K562 (cell line): ENCODE data around the gene FAM53A. TPM values are rescaled to one million over a fixed set of nuclear protein-coding genes. Genes with fewer than 3 reads are reported as not detected.

Experiments
- CBX8 ChIP-seq: fragments of 200-600 bp; sonication (generic); IDR thresholded peaks from 2 replicates; pipeline ENCODE4 v1.6.1; 2012; ENCODE audit warnings: borderline replicate concordance, mixed run types, low read depth, mild to moderate bottlenecking, moderate library complexity, mixed read lengths, low read length, control low read depth, inconsistent platforms; ENCODE audit not compliant: poor library complexity, severe bottlenecking; ENCODE audit errors: extremely low read depth
- ETV6 ChIP-seq, 3 experiments: fragments of 150-350 bp in 1 of 3; sonication (generic) in 1 of 3; formaldehyde crosslinking in 1 of 3; IDR thresholded peaks; 2 replicates each; pipeline versions ENCODE4 v1.6.1 to v1.8.0; 2014 to 2022; ENCODE audit warnings: borderline replicate concordance in 2 of 3, low read depth in 2 of 3, antibody characterized with exemption in 1 of 3, low read length in 1 of 3, mild to moderate bottlenecking in 1 of 3, missing genetic modification reagents in 1 of 3
- PURB ChIP-seq: sonication (generic); formaldehyde crosslinking; IDR thresholded peaks from 2 replicates; pipeline ENCODE4 v1.9.0; 2021; ENCODE audit warnings: low read depth, mild to moderate bottlenecking, missing genetic modification reagents
- RBM22 ChIP-seq: fragments of 200-400 bp; formaldehyde crosslinking; IDR thresholded peaks from 2 replicates; pipeline ENCODE4 v1.6.1; 2018; ENCODE audit warnings: low read length, low read depth; ENCODE audit not compliant: poor library complexity, severe bottlenecking
- STAT6 ChIP-seq: sonication (generic); formaldehyde crosslinking; IDR thresholded peaks from 2 replicates; pipeline ENCODE4 v1.8.1; 2023; ENCODE audit warnings: mild to moderate bottlenecking, missing genetic modification reagents
- TCF3 ChIP-seq: sonication (generic); formaldehyde crosslinking; IDR thresholded peaks from 2 replicates; pipeline ENCODE4 v1.4.0; 2020; ENCODE audit warnings: mild to moderate bottlenecking, missing genetic modification reagents
- TOE1 ChIP-seq, 2 experiments: fragments of 450-650 bp in 1 of 2; sonication (generic) in 1 of 2; formaldehyde crosslinking in 1 of 2; IDR thresholded peaks; 2 replicates each; pipeline versions ENCODE4 v1.7.1 to v1.8.0; 2016 to 2022; ENCODE audit warnings: borderline replicate concordance in 2 of 2, mild to moderate bottlenecking in 2 of 2, antibody characterized with exemption in 1 of 2, inconsistent platforms in 1 of 2, low read depth in 1 of 2, missing genetic modification reagents in 1 of 2, moderate library complexity in 1 of 2
- ZBTB40 ChIP-seq, 2 experiments: fragments of 450-650 bp in 1 of 2; sonication (generic) in 1 of 2; formaldehyde crosslinking in 1 of 2; IDR thresholded peaks; 2 replicates each; pipeline versions ENCODE4 v1.7.1 to v1.9.0; 2016 to 2022; ENCODE audit warnings: inconsistent platforms in 1 of 2, mild to moderate bottlenecking in 1 of 2, missing genetic modification reagents in 1 of 2
- ZKSCAN8 ChIP-seq: fragments of 200-800 bp; sonication (Bioruptor generic); IDR thresholded peaks from 2 replicates; pipeline ENCODE4 v1.6.1; 2016; ENCODE audit warnings: missing genetic modification characterization, missing compliant biosample characterization
- ZNF668 ChIP-seq: fragments of 250-450 bp; sonication (Bioruptor Pico); IDR thresholded peaks from 2 replicates; pipeline ENCODE4 v1.8.0; 2022; ENCODE audit warnings: mild to moderate bottlenecking, inconsistent platforms
- polyA plus RNA-seq, 8 experiments: library from polyadenylated mRNA; depleted of rRNA in 4 of 8; stranded (reverse) in 5 of 8; unstranded in 3 of 8; fragments of >200 nt; fragmentation: Nextera tagmentation in 2 of 8; fragmentation: Illumina TruSeq in 1 of 8; extraction: Ambion mirVana in 2 of 8; extraction: Trizol in 1 of 8; gene quantifications; 2 replicates each; pipeline versions ENCODE4 v1.2.1 to v1.2.3, GENCODE V29; 2011 to 2014; ENCODE audit warnings: inconsistent platforms in 1 of 8, missing spikeins in 1 of 8
- total RNA-seq, 7 experiments: library from RNA; depleted of rRNA in 6 of 7; stranded (reverse); fragments of >200 nt in 6 of 7; fragmentation: Illumina TruSeq in 2 of 7; extraction: Trizol in 2 of 7; gene quantifications; 2 replicates each; pipeline versions ENCODE4 v1.2.1 to v1.2.3, GENCODE V29; 2011 to 2021; ENCODE audit warnings: low replicate concordance in 1 of 7

FAM53A gene
- total and polyA plus RNA-seq, 9 of the 15 experiments (the other 6 are each of a cell fraction or from before 2014, with no cell fraction given) = 0.53 to 2.7 (median 1.4) TPM; not detected in 2

- TF ChIP-seq STAT6 (no peak), ZKSCAN8 (CRISPR knock-in tag) (no peak), PURB (no peak), RBM22 (peak; percentile 82), ZNF668 (CRISPR knock-in tag) (no peak), CBX8 (no peak), ZBTB40 (IDR thresholded peaks at IDR 0.05) (peak; percentile 46), ZBTB40 (CRISPR knock-in tag; IDR thresholded peaks at IDR 0.05) (no peak), ETV6 (IDR thresholded peaks at IDR 0.05; ENCODE audit: borderline replicate concordance in 1 of 2, low read depth in 2 of 2, low read length in 1 of 2) (no peak), ETV6 (CRISPR knock-in tag; IDR thresholded peaks at IDR 0.05; ENCODE audit: borderline replicate concordance) (peak; percentile 93; the same call in 1 of the 2 replicates), TOE1 (IDR thresholded peaks at IDR 0.05; ENCODE audit: borderline replicate concordance) (no peak), TOE1 (CRISPR knock-in tag; IDR thresholded peaks at IDR 0.05; ENCODE audit: borderline replicate concordance, low read depth) (no peak), TCF3 (CRISPR knock-in tag) (no peak)
Observed at GRCh38 chr4:1683736-1684505, at the start of gene FAM53A (continued).
